HG03139 (cell line): Measurements from ENCODE around the gene MAP1LC3C.

Experiments
- ATAC-seq: cut with Tn5 transposase; IDR thresholded peaks from one replicate; pipeline ENCODE4 v1.9.1; 2021; ENCODE audit not compliant: unreplicated experiment

Gene MAP1LC3C

DNA sequence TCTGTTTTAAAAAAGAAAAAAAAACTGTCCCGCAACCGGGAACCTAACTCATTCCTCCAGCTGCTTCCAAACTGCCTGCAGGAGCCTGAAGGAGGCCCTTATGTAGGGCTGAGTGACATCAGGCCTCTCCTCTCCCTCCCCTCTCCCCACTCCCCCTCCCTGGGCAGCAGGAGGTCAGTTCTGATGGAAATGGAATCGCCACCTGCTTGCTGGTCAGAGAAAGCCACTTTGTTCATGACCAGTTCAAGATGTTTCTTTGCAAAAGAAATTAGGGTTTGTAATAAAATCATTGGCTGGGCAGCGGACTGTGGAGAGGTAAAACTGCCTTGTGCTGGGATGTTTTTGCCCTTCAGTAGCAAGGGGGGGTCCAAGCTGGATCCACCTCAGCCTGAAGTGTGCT is at the start of gene MAP1LC3C:
Gene MAP1LC3C (minus strand): TSS at position 73 of the 400 bp plus-strand sequence. CDS start 90 bp downstream, outside the sequence.
- ATAC-seq, result no peak

DNA sequence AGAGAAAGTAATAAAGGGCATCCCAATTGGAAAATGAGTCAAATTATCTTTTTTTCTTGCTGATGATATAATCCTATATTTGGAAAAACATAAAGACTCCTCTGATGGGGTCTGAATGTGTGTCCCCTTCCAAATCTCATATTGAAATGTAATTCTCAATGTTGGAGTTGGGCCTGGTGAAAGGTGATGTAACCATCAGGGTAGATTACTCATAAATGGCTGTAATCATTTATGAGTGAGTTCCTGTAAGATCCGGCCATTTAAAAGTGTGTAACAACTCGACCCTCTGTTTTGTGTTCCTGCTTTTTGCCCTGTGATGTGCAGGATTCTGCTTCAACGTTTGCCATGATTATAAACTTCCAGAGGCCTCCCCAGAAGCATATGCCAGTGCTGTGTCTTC is 44.3 kb upstream of the MAP1LC3C start:
- no peak for ATAC-seq

DNA sequence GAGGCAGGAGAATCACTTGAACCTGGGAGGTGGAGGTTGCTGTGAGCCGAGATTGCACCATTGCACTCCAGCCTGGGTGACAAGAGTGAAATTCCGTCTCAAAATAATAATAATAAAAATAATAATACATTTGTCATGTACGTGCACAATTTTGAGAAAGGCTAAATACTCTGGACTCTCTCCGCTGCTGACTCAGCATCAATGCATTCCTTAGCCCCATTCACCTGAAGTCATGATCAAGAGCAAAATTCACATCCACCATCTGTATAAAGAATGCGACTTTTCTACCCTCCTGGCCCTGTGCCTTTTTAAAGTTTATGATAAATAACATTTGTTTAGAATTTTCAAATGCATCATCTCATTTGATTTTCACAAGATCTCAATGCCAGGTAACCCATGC is 35.5 kb upstream of the MAP1LC3C start:
- ATAC-seq, result no peak

DNA sequence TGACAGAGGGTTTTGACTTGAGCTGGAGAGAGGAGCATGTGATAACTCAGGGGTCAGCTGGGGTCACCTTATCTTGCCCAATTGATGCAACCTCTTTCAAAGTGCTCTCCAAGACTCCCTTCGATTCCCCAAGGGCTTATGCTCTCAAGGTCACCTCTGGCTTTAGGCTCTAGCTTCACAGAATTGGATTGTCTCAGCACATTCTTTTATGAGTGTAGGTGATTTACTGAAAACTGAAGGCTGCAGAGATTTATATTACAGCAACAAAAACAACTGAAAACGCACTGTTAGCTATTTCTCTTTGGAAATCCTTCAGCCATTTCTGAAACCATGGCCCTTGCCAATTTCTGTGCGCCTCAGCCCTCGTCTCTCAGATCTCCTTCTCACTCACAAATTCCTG is 34.5 kb upstream of the MAP1LC3C start:
- no peak for ATAC-seq

DNA sequence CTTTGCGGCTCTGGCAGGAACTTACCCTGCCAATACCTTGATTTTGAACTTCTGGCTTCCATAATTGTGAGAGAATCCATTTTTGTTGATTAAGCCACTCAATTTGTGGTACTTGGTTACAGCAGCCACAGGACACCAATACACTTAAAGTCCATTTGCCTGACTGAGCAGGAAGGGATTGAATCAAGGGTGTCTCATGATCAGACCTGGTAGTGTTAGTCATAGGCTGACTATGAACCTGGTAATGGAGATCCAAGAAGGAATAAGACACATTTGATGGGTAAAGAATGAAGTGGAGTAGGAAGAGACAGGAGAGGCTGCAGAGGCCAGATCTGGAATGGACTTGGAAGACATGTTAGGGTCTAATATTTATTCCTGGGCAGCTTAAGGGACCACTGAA is 31.2 kb upstream of the MAP1LC3C start:
- no peak for ATAC-seq

DNA sequence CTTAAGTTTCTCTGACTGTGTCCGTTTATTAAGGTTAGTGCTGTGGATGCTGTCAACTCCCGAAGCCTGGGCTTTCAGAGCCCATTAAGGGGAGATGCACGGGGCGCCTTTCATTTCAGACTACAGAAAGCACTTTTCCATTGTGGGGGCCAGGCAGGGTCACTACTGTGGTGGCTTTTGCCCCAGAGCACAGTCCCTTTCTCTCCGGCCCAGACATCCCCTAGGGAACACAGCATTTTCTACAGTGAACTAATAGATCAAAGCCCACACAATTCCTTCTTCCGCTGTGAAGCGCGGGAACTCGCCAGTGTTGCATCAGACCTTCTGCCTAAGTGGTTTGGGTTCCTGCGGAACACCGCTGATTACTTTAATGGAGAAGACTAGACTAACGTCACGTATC is 26.8 kb upstream of the MAP1LC3C start:
- ATAC-seq, result no peak

DNA sequence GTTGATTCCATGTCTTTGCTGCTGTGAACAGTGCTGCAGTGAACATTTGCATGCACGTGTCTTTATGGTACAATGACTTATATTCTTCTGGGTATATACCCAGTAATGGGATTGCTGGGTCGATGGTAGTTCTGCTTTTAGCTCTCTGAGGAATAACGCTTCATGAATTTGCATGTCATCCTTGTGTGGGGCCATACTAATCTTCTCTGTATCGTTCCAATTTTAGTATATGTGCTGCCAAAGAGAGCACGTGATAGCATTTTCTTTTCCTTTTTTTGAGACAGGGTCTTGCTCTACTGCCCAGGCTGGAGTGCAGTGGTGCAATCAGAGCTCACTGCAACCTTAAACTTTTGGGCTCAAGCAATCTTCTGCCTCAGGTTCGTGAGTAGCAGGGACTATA is 24.9 kb upstream of the MAP1LC3C start:
- no peak for ATAC-seq

DNA sequence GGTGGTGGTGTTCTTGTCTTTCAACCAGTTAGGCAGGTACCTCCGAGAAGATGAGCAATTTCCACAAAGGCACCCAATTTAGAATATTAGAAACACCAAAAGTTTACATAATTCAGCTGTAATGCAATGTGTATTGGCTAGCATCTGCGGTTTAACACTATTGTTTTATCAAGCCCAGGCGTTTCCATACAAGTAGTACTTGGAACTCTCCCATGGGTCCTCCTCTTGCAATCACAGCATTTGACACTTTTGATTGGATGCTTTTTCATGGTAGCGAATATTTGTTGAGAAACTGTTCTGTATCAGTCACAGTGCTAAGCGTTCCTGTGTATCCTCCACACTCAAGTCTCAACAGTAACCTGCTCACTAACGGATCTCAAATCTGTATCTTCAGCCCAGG is 20.1 kb upstream of the MAP1LC3C start:
- no peak for ATAC-seq

DNA sequence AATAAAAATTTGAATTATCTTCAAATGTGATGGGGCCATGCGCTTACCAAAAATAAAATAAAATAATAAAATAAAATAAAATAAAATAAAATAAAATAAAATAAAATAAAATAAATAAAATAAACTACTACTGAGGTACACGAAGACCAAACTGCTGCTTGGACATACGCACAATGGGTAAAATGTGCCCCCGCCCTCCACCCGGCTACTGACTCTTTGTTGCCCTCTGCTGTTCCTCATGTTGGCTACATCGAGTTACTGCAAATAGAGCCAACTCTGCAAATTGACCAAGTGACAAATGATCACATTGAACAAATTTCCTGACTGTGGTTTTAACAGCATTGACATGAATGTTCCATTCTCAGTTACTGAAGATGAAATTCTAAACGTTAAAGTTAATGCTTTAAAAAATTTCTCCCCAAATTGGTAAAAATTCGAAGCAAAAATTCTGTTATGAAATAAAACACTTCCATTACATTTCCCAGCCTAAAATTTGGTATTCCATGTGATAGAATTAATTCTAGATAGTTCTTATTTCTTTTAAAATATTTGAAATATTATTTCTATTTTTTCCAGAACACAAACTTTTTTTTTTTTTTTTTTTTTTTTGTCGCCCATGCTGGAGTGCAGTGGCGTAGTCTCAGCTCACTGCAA is 18.8 kb upstream of the MAP1LC3C start:
- ATAC-seq, result peak; percentile 79

DNA sequence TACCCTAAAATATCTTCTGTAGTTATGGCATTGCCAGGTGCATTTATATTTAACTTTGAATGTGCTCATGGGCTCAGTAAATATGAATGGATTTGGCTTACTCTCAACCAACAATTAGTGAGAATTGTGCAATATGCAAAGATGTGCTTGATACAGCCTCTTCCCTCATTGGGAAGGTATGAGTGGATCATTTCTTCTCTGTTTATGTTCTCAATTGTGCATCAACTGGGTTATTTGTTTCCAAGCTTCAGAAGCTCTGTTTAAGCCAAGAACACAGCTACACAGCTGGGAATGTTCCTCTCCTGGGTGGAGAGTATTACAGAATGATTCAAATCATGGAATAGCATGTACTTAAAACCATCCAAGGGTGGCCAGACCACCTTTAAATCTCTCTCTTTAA is 17.6 kb upstream of the MAP1LC3C start:
- no peak for ATAC-seq

DNA sequence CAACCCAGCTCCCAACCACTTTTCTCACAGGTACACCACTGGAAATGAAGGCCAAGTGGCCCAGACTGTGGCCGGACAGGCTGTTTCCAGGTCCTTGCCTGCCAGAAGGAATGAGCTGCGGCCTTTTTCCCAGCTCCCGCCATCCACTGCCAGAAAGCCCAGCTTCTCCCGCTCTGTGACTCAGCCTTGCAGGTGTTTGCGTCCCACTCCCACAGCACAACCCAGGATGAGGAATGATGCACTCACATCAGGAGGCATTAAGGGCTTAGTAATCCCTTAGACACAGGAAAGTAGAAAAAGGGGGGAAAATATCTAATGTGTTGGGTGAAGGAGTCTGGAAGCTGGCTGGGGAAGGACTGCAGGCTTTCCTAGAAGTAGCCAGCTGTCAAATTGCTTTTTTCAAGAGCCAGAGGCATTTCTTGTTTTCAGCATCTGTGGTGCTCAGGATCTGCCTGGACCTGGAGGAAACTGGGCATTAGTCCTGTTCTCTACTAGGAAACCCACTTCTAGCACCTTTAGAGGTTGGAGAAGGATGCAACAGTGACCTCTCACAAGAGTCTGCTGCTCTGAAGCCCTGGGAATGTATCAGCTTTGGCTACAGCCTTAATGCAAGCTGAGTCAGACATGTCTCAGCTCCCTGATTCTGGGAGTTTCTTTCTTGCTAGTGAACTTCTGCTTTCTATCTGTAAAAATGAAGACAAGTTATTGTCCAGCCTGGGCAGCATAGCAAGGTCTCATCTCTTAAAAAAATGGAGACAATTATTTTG is 13.2 kb upstream of the MAP1LC3C start:
- no peak for ATAC-seq

DNA sequence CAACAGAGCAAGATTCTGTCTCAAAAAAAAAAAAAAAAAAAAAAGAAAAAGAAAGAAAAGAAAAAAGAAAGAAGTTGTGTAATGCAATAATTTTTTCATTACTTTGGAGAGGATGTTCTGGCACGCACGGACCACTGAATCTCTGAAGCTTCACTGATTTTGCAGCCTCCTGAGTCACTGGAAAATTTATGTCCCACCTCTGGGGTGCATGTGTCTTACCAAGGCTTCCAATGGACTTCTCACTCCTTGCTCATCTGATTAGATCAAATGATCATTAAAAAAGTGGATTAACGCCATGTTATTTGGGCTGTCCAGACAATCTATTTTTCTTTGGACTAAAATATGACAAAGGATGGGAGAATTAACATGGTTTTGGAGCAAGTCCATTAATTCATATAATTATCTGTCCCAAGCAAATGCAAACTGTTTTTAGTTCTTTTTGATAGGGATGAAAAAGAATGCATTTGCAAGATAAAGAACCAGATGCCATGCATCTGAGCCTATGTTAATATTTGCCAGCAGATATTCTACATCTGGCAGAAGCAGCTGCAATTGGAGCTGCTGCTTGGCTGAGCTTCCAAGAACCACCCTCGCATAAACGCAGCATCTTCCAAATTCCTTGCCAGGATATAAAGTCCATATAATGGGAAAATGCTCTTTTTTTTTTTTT is 10.1 kb upstream of the MAP1LC3C start:
- ATAC-seq, result no peak

DNA sequence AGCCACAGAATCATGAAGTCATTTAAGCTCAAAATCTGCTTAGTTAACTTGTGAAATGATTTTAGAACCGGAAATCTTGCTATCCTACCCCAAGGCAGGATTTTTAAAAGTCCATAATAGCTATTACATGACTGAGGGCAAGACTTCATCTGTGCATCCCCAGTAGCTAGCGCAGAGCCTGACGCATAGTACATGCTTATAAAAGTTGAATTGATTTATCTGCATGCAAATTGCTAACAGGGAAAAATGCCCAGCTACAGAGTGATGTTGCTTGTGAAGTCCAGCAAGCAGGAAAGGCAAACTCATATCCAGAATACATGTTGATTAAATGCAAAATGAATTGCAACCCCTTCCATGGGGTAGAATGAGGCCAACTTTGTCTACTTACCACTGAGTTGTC is 8.1 kb upstream of the MAP1LC3C start:
- ATAC-seq, result no peak

DNA sequence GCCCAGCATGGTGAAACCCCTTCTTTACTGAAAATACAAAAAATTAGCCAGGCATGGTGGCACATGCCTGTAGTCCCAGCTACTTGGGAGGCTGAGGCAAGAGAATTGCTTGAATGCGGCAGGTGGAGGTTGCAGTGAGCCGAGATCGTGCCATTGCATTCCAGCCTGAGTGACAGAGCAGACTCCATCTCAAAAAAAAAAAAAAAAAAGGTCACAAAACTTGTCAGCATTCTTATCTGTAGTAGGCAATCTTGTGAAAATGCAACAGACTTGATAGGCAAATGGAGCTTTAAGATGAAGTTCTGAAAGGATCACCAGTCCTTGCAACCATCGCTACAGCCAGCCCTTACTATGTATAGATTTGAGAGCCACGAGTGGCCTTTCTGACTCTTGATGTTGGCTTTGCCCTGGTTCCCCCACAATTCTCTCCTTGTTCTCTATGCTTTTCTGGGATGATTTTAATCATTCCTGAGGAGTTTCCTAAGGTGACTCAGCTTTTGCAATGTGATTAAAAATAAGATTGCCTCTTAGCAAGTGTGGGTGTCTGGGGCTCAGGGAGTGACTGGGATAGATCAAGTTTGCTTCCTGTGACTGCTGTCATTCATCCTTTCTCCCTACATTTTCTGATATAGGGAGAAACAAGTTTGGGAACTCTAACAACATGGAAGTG is 7.1 kb upstream of the MAP1LC3C start:
- no peak for ATAC-seq

DNA sequence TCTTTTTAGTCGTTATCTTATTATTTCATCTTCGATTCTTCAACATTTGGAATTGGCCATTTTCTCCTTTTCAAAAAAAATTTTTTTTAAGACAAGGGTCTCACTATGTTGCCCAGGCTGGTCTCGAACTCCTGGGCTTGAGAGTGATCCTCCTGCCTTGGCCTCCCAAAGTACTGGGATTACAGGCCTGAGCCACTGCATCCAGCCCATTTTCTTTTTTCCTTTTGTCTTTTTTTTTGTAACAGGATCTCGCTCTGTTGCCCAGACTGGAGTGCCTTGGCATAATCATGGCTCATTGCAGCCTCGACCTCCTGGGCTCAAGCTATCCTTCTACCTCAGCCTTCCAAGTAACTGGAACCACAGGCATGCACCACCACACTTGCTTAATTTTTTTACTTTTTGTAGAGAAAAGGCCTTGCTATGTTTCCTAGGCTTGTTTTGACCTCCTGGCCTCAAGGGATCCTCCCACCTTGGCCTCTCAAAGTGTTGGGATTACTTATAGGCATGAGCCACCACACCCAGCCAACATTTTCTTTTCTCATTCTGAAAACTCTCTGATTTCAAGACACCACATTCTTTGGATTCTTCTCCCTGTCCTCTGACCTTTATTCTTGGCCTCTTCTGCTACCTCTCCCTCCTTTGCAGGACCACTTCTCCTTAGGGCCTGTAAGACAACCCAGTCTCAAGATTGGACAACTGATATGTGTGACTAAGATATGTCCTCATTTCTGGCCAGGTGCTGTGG is 6.0 kb upstream of the MAP1LC3C start:
- ATAC-seq, result no peak

DNA sequence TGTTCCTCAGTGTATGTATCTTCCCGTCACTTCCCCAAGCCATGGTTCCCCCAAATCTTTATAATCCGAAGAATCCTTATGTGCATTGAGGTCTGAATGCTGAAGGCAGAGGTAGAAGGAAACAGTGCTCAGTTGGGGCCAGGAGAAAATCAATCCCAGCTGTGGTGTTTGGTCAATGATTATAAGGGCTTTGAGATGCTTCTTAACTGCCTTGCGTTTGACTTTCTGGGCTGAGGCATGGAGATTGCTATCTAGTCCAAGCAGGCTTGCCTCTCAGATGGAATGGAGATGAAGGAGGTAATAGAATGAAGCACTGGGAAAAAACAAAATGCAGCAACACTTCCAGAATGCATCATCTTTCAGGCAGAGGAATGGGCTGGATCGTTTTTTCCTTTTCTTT is 3.6 kb upstream of the MAP1LC3C start:
- ATAC-seq, result no peak

DNA sequence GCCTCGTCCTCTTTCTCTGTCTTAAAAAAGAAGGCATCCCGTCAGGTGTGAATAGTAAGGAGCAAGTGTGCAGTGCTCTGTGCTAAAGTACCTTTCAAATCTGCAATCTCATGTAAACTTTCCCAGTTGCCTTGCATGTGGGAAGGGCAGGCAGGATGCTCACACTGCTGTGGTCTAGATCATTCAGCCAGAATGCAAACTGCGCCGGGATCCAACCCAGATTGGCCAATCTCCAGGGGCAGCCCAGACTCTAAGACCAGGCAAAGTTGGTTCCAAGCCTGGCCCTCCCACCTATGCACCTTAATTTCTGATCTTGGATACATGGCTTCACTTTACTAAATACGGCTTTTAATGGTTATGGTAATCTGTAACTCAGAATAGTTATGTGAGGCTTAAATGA is 3.2 kb upstream of the MAP1LC3C start:
- no peak for ATAC-seq

DNA sequence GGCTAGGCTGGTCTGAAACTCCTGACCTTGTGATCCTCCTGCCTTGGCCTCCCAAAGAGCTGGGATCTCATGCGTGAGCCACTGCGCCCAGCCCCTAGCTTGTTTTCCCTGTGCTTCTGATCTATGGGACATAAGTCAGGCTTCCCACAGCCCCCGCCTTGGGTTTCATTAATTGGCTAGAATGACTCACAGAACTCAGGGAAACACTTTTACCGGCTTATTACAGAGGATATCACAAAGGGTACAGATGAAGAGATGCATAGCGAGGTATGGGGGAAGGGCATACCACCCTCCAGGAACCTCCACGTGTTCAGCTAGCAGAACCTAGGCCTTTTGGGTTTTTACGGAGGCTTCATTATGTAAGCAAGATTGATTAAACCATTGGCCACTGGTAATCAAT is 1.5 kb upstream of the MAP1LC3C start:
- no peak for ATAC-seq

DNA sequence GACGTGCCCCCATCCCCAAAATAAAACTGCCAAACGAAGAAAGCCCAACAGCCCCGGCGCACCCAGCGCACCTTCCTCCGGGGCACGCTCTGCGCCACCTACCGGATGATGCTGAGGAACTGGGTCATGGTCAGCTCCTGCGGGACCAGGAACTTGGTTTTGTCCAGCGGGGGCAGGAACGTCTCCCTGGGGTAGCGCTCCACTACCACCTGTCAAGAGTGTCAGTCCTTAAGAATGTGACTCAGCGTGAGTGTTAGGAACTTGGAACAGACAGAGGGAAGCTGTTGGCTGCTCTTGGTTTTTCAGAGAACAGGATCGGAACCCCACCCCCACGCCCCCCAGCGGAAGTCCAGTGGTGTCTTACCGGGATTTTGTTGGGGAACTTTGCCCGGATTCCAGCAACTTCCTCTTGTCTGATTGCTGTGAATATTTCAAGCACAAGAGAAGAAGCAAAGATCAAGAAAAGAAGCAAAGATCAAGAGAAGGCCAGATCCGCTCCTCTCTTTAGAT is 431 bp downstream of the MAP1LC3C start:
- peak; percentile 89 for ATAC-seq

DNA sequence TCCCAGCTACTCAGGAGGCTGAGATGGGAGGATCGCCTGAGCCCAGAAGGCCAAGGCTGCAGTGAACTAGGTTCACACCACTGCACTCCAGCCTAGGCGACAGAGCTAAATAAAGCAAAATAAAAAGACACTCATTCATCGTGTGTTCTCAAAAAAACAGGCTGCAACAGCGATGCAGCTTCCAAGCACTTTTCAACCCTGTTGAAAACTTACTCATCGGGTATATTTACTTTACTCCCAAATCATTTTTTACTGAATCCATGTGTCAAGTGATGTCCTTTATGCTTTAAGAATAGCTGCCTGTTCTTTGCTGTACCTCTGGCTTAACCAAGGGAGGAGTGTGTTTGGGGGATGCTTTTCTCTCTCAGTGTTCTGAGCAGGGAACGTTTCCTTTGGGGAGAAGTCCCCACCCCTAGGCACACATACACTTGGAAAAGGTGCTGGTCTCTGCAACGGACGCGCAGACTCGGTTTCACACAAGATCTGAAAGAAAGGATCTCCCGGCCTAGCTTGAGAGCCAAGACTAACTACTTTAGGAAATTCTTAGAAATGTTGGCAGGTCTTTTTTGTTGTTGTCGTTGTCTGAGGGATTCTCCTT is 1.4 kb downstream of the MAP1LC3C start:
- no peak for ATAC-seq
